Liver (tissue), 9 donors: ENCODE measurements around the gene PIP4K2A. TPM values are rescaled to one million over a fixed set of nuclear protein-coding genes. Genes with fewer than 3 reads are reported as not detected.

ENCODE experiments used
- DNase-seq: peaks from one replicate; pipeline ENCODE4 v3.0.0-alpha.2; 2017; ENCODE audit warnings: low spot score
- H3K27ac ChIP-seq, 2 donors: one replicate each; pipeline ENCODE4 v1.7.0; 2013; ENCODE audit warnings: inconsistent platforms in 2 of 2, low read length in 2 of 2, control low read depth in 1 of 2, low read depth in 1 of 2, mild to moderate bottlenecking in 1 of 2
- H3K27me3 ChIP-seq, 4 donors: one replicate each; pipeline versions ENCODE4 v1.6.1 to v1.7.0; 2013; ENCODE audit warnings: low read length in 3 of 4, inconsistent platforms in 1 of 4, mild to moderate bottlenecking in 1 of 4, moderate library complexity in 1 of 4; ENCODE audit not compliant: control insufficient read depth in 4 of 4, insufficient read depth in 4 of 4
- H3K36me3 ChIP-seq, 4 donors: one replicate each; pipeline versions ENCODE4 v1.6.1 to v1.7.0; 2013; ENCODE audit warnings: low read length in 3 of 4, mild to moderate bottlenecking in 3 of 4, low read depth in 1 of 4, moderate library complexity in 1 of 4; ENCODE audit not compliant: control insufficient read depth in 4 of 4, insufficient read depth in 3 of 4
- H3K4me1 ChIP-seq, 4 donors: one replicate each; pipeline versions ENCODE4 v1.6.1 to v1.7.0; 2013; ENCODE audit warnings: low read length in 3 of 4, mild to moderate bottlenecking in 3 of 4, moderate library complexity in 1 of 4; ENCODE audit not compliant: control insufficient read depth in 4 of 4, insufficient read depth in 4 of 4
- H3K4me3 ChIP-seq, 3 donors: one replicate each; pipeline versions ENCODE4 v1.6.1 to v1.7.0; 2013; ENCODE audit warnings: low read length in 3 of 3, control low read depth in 1 of 3, low read depth in 1 of 3, mild to moderate bottlenecking in 1 of 3
- H3K9ac ChIP-seq, 2 donors: one replicate each; pipeline ENCODE4 v1.7.0; 2013; ENCODE audit warnings: low read length in 2 of 2, mild to moderate bottlenecking in 2 of 2, moderate library complexity in 2 of 2, control low read depth in 1 of 2, low read depth in 1 of 2
- H3K9me3 ChIP-seq, 4 donors: one replicate each; pipeline versions ENCODE4 v1.6.1 to v1.7.0; 2013; ENCODE audit warnings: low read length in 3 of 4; ENCODE audit not compliant: control insufficient read depth in 4 of 4
- EGR1 ChIP-seq, 2 donors: IDR thresholded peaks; 2 replicates each; pipeline ENCODE4 v1.6.1; 2016 to 2018; ENCODE audit warnings: antibody characterized with exemption in 2 of 2, low read depth in 2 of 2
- FOXA1 ChIP-seq: IDR thresholded peaks from 2 replicates; pipeline ENCODE4 v1.6.1; 2016; ENCODE audit warnings: antibody characterized with exemption
- FOXA2 ChIP-seq: IDR thresholded peaks from 2 replicates; pipeline ENCODE4 v1.6.1; 2016; ENCODE audit warnings: antibody characterized with exemption
- GABPA ChIP-seq, 2 donors: IDR thresholded peaks in 1 of 2; conservative IDR thresholded peaks in 1 of 2; 2 replicates each; pipeline ENCODE4 v1.6.1; 2016; ENCODE audit warnings: antibody characterized with exemption in 2 of 2, mild to moderate bottlenecking in 1 of 2, moderate library complexity in 1 of 2
- HNF4A ChIP-seq, 2 donors: conservative IDR thresholded peaks; 2 replicates each; pipeline ENCODE4 v1.6.1; 2016; ENCODE audit warnings: antibody characterized with exemption in 2 of 2, mild to moderate bottlenecking in 2 of 2
- HNF4G ChIP-seq: IDR thresholded peaks from 2 replicates; pipeline ENCODE4 v1.6.1; 2016; ENCODE audit warnings: antibody characterized with exemption
- JUND ChIP-seq, 2 donors: IDR thresholded peaks; 2 replicates each; pipeline ENCODE4 v1.6.1; 2016; ENCODE audit warnings: antibody characterized with exemption in 2 of 2
- NR2F2 ChIP-seq: IDR thresholded peaks from 2 replicates; pipeline ENCODE4 v1.6.1; 2016; ENCODE audit warnings: antibody characterized with exemption
- RAD21 ChIP-seq, 2 donors: IDR thresholded peaks; 2 replicates each; pipeline ENCODE4 v1.6.1; 2016; ENCODE audit warnings: antibody characterized with exemption in 2 of 2, mild to moderate bottlenecking in 2 of 2
- RXRA ChIP-seq, 2 donors: IDR thresholded peaks; 2 replicates each; pipeline ENCODE4 v1.6.1; 2017 to 2018; ENCODE audit warnings: antibody characterized with exemption in 2 of 2, mild to moderate bottlenecking in 1 of 2
- SP1 ChIP-seq: IDR thresholded peaks from 2 replicates; pipeline ENCODE4 v1.6.1; 2018; ENCODE audit warnings: antibody characterized with exemption, mild to moderate bottlenecking
- TAF1 ChIP-seq: conservative IDR thresholded peaks from 2 replicates; pipeline ENCODE4 v1.6.1; 2016; ENCODE audit warnings: antibody characterized with exemption, mild to moderate bottlenecking
- YY1 ChIP-seq: IDR thresholded peaks from 2 replicates; pipeline ENCODE4 v1.6.1; 2016; ENCODE audit warnings: antibody characterized with exemption, mild to moderate bottlenecking
- WGBS: extraction: QIAGEN DNeasy Blood & Tissue Kit; methylation state at CpG from one replicate; pipeline ENCODE4 v1.1.7; 2013; 5-methylcytosine and 5-hydroxymethylcytosine counted together
- polyA plus RNA-seq, 2 donors: library from polyadenylated mRNA; stranded (reverse) in 1 of 2; unstranded in 1 of 2; fragments of 200-250 nt in 1 of 2; fragments of >200 nt in 1 of 2; fragmentation: Nextera tagmentation in 1 of 2; extraction: Ambion mirVana in 1 of 2; gene quantifications; one replicate each; pipeline versions ENCODE4 v1.2.1 to v1.2.3, GENCODE V29; 2013 to 2015
- total RNA-seq, 2 donors: library from RNA; depleted of rRNA; stranded (reverse); fragments of >200 nt; gene quantifications; one replicate each; pipeline ENCODE4 v1.2.3, GENCODE V29; 2014
- TF ChIP-seq, protein P1 (sequence below): IDR thresholded peaks from 2 replicates; pipeline ENCODE4 v1.6.1; 2016; ENCODE audit warnings: antibody characterized with exemption
- TF ChIP-seq, protein P2 (sequence below): fragments of 150-350 bp; IDR thresholded peaks from 2 replicates; pipeline ENCODE4 v1.5.1; 2017; ENCODE audit warnings: improper control_type of control experiment, low read depth, low read length; ENCODE audit not compliant: missing input control
- TF ChIP-seq, protein P3 (sequence below): IDR thresholded peaks from 2 replicates; pipeline ENCODE4 v1.6.1; 2016; ENCODE audit warnings: antibody characterized with exemption
- TF ChIP-seq, protein P4 (sequence below): IDR thresholded peaks from 2 replicates; pipeline ENCODE4 v1.6.1; 2016; ENCODE audit warnings: antibody characterized with exemption
- TF ChIP-seq, protein P5 (sequence below): IDR thresholded peaks from 2 replicates; pipeline ENCODE4 v1.6.1; 2016; ENCODE audit warnings: antibody characterized with exemption, mild to moderate bottlenecking
- donor health status: healthy.
- donor health status: healthy.
- donor health status: healthy.
- donor health status: healthy.
- donor health status: healthy.

Gene PIP4K2A
- total and polyA plus RNA-seq, 4 donors = 6.4 to 53.7 (median 8.6) TPM

DNA sequence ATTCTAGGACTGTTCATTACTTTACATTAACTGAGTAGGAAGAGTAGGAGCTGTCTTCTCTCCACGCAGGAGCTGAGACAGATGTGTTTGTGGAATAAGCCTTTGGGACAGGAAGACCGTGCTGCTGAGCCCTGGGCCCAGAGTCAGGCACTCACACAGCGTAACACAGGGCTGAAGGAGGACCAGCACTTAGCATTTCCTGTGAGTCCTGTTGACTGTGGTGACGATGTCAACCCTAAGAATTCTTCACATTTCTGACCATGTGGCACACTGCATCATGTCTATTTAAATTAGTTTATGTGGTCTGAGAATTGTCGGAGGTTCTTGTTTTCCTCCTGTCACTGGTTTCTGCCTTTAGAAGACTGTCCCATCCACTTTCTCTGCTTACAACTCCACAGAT, 117.2 kb downstream of the PIP4K2A start:
- Histone ChIP-seq H3K4me1 (no peaks in the 10 kb centered on the region), H3K36me3 (peaks cover 0 to 4% (median 0%) of the 10 kb centered on the region in 4 donors), H3K27me3 (no peaks in the 10 kb centered on the region), H3K27ac (no peak overlapping the region), H3K9ac (no peak overlapping the region), H3K9me3 (no peaks in the 10 kb centered on the region), H3K4me3 (no peak overlapping the region)
- WGBS = 75% methylated on average over 5 of the region's 5 CpGs
- DNase-seq = no peak
- TF ChIP-seq GABPA (IDR thresholded peaks at IDR 0.05 in 1 of 2, conservative IDR thresholded peaks at IDR 0.05 in 1 of 2) (no peak), SP1 (no peak), RXRA (IDR thresholded peaks at IDR 0.05) (no peak), EGR1 (IDR thresholded peaks at IDR 0.05; ENCODE audit: low read depth in 2 of 2) (no peak), YY1 (no peak), RAD21 (IDR thresholded peaks at IDR 0.05) (no peak), FOXA2 (no peak), JUND (IDR thresholded peaks at IDR 0.05) (no peak), HNF4G (no peak), TAF1 (no peak), NR2F2 (no peak), FOXA1 (no peak), HNF4A (conservative IDR thresholded peaks at IDR 0.05) (no peak)
- TF ChIP-seq, protein P1, sequence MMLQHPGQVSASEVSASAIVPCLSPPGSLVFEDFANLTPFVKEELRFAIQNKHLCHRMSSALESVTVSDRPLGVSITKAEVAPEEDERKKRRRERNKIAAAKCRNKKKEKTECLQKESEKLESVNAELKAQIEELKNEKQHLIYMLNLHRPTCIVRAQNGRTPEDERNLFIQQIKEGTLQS = no peak
- TF ChIP-seq, protein P2, sequence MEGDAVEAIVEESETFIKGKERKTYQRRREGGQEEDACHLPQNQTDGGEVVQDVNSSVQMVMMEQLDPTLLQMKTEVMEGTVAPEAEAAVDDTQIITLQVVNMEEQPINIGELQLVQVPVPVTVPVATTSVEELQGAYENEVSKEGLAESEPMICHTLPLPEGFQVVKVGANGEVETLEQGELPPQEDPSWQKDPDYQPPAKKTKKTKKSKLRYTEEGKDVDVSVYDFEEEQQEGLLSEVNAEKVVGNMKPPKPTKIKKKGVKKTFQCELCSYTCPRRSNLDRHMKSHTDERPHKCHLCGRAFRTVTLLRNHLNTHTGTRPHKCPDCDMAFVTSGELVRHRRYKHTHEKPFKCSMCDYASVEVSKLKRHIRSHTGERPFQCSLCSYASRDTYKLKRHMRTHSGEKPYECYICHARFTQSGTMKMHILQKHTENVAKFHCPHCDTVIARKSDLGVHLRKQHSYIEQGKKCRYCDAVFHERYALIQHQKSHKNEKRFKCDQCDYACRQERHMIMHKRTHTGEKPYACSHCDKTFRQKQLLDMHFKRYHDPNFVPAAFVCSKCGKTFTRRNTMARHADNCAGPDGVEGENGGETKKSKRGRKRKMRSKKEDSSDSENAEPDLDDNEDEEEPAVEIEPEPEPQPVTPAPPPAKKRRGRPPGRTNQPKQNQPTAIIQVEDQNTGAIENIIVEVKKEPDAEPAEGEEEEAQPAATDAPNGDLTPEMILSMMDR = no peak
- TF ChIP-seq, protein P3, sequence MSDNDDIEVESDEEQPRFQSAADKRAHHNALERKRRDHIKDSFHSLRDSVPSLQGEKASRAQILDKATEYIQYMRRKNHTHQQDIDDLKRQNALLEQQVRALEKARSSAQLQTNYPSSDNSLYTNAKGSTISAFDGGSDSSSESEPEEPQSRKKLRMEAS = no peak
- TF ChIP-seq, protein P4, sequence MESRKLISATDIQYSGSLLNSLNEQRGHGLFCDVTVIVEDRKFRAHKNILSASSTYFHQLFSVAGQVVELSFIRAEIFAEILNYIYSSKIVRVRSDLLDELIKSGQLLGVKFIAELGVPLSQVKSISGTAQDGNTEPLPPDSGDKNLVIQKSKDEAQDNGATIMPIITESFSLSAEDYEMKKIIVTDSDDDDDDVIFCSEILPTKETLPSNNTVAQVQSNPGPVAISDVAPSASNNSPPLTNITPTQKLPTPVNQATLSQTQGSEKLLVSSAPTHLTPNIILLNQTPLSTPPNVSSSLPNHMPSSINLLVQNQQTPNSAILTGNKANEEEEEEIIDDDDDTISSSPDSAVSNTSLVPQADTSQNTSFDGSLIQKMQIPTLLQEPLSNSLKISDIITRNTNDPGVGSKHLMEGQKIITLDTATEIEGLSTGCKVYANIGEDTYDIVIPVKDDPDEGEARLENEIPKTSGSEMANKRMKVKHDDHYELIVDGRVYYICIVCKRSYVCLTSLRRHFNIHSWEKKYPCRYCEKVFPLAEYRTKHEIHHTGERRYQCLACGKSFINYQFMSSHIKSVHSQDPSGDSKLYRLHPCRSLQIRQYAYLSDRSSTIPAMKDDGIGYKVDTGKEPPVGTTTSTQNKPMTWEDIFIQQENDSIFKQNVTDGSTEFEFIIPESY = no peak
- TF ChIP-seq, protein P5, sequence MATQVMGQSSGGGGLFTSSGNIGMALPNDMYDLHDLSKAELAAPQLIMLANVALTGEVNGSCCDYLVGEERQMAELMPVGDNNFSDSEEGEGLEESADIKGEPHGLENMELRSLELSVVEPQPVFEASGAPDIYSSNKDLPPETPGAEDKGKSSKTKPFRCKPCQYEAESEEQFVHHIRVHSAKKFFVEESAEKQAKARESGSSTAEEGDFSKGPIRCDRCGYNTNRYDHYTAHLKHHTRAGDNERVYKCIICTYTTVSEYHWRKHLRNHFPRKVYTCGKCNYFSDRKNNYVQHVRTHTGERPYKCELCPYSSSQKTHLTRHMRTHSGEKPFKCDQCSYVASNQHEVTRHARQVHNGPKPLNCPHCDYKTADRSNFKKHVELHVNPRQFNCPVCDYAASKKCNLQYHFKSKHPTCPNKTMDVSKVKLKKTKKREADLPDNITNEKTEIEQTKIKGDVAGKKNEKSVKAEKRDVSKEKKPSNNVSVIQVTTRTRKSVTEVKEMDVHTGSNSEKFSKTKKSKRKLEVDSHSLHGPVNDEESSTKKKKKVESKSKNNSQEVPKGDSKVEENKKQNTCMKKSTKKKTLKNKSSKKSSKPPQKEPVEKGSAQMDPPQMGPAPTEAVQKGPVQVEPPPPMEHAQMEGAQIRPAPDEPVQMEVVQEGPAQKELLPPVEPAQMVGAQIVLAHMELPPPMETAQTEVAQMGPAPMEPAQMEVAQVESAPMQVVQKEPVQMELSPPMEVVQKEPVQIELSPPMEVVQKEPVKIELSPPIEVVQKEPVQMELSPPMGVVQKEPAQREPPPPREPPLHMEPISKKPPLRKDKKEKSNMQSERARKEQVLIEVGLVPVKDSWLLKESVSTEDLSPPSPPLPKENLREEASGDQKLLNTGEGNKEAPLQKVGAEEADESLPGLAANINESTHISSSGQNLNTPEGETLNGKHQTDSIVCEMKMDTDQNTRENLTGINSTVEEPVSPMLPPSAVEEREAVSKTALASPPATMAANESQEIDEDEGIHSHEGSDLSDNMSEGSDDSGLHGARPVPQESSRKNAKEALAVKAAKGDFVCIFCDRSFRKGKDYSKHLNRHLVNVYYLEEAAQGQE = no peak
